Measurements from ENCODE around the gene DPRX. TPM values are rescaled to one million over a fixed set of nuclear protein-coding genes. Genes with fewer than 3 reads are reported as not detected.

DPRX gene
- total and polyA plus RNA-seq, 2 experiments from 2014 or later, result not detected

GRCh38 chr19:53596056-53596455, 35.7 kb upstream of the DPRX start:
- H3K4me3 ChIP-seq, result no peak overlapping the region
- H3K27me3 ChIP-seq, result no peaks in the 10 kb centered on the region
- DNase-seq (ENCODE audit: low read depth in 1 of 2, low spot score in 1 of 2), result no peak
- TF ChIP-seq CTCF (IDR thresholded peaks at IDR 0.05; ENCODE audit: low read depth, low read length), result no peak
- no peaks in the 10 kb centered on the region for H3K36me3 ChIP-seq
- H3K9me3 ChIP-seq (ENCODE audit: low read depth), result no peaks in the 10 kb centered on the region
- peaks cover 2% of the 10 kb centered on the region for H3K4me1 ChIP-seq (ENCODE audit: low read depth)
- no peak overlapping the region for H3K27ac ChIP-seq

GRCh38 chr19:53597023-53597422, 34.8 kb upstream of the DPRX start:
- Histone ChIP-seq H3K4me3 (no peak overlapping the region), H3K9me3 (ENCODE audit: low read depth) (no peaks in the 10 kb centered on the region), H3K4me1 (ENCODE audit: low read depth) (peaks cover 2% of the 10 kb centered on the region), H3K27me3 (no peaks in the 10 kb centered on the region), H3K27ac (no peak overlapping the region), H3K36me3 (no peaks in the 10 kb centered on the region)
- no peak for DNase-seq (ENCODE audit: low read depth in 1 of 2, low spot score in 1 of 2)
- no peak for TF ChIP-seq CTCF (IDR thresholded peaks at IDR 0.05; ENCODE audit: low read depth, low read length)

- Histone ChIP-seq H3K27me3 (no peaks in the 10 kb centered on the region), H3K4me1 (ENCODE audit: low read depth) (peaks cover 2% of the 10 kb centered on the region), H3K27ac (no peak overlapping the region), H3K36me3 (no peaks in the 10 kb centered on the region), H3K4me3 (no peak overlapping the region), H3K9me3 (ENCODE audit: low read depth) (no peaks in the 10 kb centered on the region)
- no peak for TF ChIP-seq CTCF (IDR thresholded peaks at IDR 0.05; ENCODE audit: low read depth, low read length)
- DNase-seq (ENCODE audit: low read depth in 1 of 2, low spot score in 1 of 2), result no peak
Measured at GRCh38 chr19:53598361-53598760, 33.4 kb upstream of the DPRX start.

GRCh38 chr19:53600217-53600616, 31.6 kb upstream of the DPRX start:
- no peak for TF ChIP-seq CTCF (IDR thresholded peaks at IDR 0.05; ENCODE audit: low read depth, low read length)
- Histone ChIP-seq H3K4me3 (no peak overlapping the region), H3K27me3 (no peaks in the 10 kb centered on the region), H3K9me3 (ENCODE audit: low read depth) (no peaks in the 10 kb centered on the region), H3K27ac (no peak overlapping the region), H3K4me1 (ENCODE audit: low read depth) (peaks cover 1% of the 10 kb centered on the region), H3K36me3 (no peaks in the 10 kb centered on the region)
- DNase-seq (ENCODE audit: low read depth in 1 of 2, low spot score in 1 of 2), result no peak

- DNase-seq (ENCODE audit: low read depth in 1 of 2, low spot score in 1 of 2), result no peak
- H3K4me3 ChIP-seq, result no peak overlapping the region
- H3K36me3 ChIP-seq, result no peaks in the 10 kb centered on the region
- no peak for TF ChIP-seq CTCF (IDR thresholded peaks at IDR 0.05; ENCODE audit: low read depth, low read length)
- no peaks in the 10 kb centered on the region for H3K9me3 ChIP-seq (ENCODE audit: low read depth)
- no peaks in the 10 kb centered on the region for H3K27me3 ChIP-seq
- H3K27ac ChIP-seq, result no peak overlapping the region
- H3K4me1 ChIP-seq (ENCODE audit: low read depth), result no peaks in the 10 kb centered on the region
Measured at GRCh38 chr19:53606031-53606430, 25.8 kb upstream of the DPRX start.

- Histone ChIP-seq H3K36me3 (no peaks in the 10 kb centered on the region), H3K4me3 (no peak overlapping the region), H3K9me3 (ENCODE audit: low read depth) (no peaks in the 10 kb centered on the region), H3K4me1 (ENCODE audit: low read depth) (no peaks in the 10 kb centered on the region), H3K27ac (no peak overlapping the region), H3K27me3 (no peaks in the 10 kb centered on the region)
- no peak for TF ChIP-seq CTCF (IDR thresholded peaks at IDR 0.05; ENCODE audit: low read depth, low read length)
- no peak for DNase-seq (ENCODE audit: low read depth in 1 of 2, low spot score in 1 of 2)
Measured at GRCh38 chr19:53608381-53608780, 23.4 kb upstream of the DPRX start.
